HepG2 (cell line): ENCODE measurements around the gene KIAA1328. TPM values are rescaled to one million over a fixed set of nuclear protein-coding genes. Genes with fewer than 3 reads are reported as not detected.

Experiments used
- DNMT1 ChIP-seq: sonication (generic); formaldehyde crosslinking; IDR thresholded peaks from 2 replicates; pipeline ENCODE4 v1.5.1; 2020; ENCODE audit warnings: mild to moderate bottlenecking, missing genetic modification reagents
- FOXA3 ChIP-seq: IDR thresholded peaks from 2 replicates; pipeline ENCODE4 v1.6.1; 2016; ENCODE audit warnings: missing genetic modification reagents, missing compliant biosample characterization
- MAF1 ChIP-seq: sonication (generic); formaldehyde crosslinking; IDR thresholded peaks from 2 replicates; pipeline ENCODE4 v1.5.0; 2020; ENCODE audit warnings: missing genetic modification reagents, borderline replicate concordance
- MIXL1 ChIP-seq: IDR thresholded peaks from 2 replicates; pipeline ENCODE4 v1.6.1; 2016
- PCBP1 ChIP-seq: fragments of 200-400 bp; formaldehyde crosslinking; IDR thresholded peaks from 2 replicates; pipeline ENCODE4 v1.6.1; 2017; ENCODE audit warnings: mild to moderate bottlenecking, low read depth, low read length, borderline replicate concordance
- ZGPAT ChIP-seq: IDR thresholded peaks from 2 replicates; pipeline ENCODE4 v1.6.1; 2016; ENCODE audit warnings: mild to moderate bottlenecking
- ZNF768 ChIP-seq: sonication (generic); formaldehyde crosslinking; IDR thresholded peaks from 2 replicates; pipeline ENCODE4 v1.4.0; 2020; ENCODE audit warnings: missing genetic modification reagents
- polyA plus RNA-seq, 8 experiments: library from polyadenylated mRNA; depleted of rRNA in 3 of 8; stranded (reverse) in 7 of 8; unstranded in 1 of 8; fragments of >200 nt; fragmentation: Illumina TruSeq in 4 of 8; extraction: Trizol in 4 of 8; gene quantifications; 2 replicates each; pipeline versions ENCODE4 v1.2.1 to v1.2.3, GENCODE V29; 2011 to 2016; ENCODE audit warnings: low read depth in 4 of 8, missing spikeins in 1 of 8, mixed read lengths in 1 of 8; ENCODE audit not compliant: insufficient read depth in 1 of 8
- total RNA-seq, 5 experiments: library from RNA; depleted of rRNA; stranded (reverse); fragments of >200 nt; fragmentation: Illumina TruSeq; extraction: Trizol; gene quantifications; 2 replicates each; pipeline ENCODE4 v1.2.3, GENCODE V29; 2016; ENCODE audit warnings: low read depth in 1 of 5
- TF ChIP-seq, protein P1 (sequence below): IDR thresholded peaks from 2 replicates; pipeline ENCODE4 v1.4.0; 2020; ENCODE audit warnings: mild to moderate bottlenecking, missing genetic modification reagents

KIAA1328 gene
- total and polyA plus RNA-seq, 2 of the 13 experiments (the other 11 are each of a cell fraction or from before 2014, with no cell fraction given), result 4.1 to 6.0 TPM

GRCh38 chr18:37160038-37160820 is 331.3 kb downstream of the KIAA1328 start (continued):
- TF ChIP-seq, protein P1, sequence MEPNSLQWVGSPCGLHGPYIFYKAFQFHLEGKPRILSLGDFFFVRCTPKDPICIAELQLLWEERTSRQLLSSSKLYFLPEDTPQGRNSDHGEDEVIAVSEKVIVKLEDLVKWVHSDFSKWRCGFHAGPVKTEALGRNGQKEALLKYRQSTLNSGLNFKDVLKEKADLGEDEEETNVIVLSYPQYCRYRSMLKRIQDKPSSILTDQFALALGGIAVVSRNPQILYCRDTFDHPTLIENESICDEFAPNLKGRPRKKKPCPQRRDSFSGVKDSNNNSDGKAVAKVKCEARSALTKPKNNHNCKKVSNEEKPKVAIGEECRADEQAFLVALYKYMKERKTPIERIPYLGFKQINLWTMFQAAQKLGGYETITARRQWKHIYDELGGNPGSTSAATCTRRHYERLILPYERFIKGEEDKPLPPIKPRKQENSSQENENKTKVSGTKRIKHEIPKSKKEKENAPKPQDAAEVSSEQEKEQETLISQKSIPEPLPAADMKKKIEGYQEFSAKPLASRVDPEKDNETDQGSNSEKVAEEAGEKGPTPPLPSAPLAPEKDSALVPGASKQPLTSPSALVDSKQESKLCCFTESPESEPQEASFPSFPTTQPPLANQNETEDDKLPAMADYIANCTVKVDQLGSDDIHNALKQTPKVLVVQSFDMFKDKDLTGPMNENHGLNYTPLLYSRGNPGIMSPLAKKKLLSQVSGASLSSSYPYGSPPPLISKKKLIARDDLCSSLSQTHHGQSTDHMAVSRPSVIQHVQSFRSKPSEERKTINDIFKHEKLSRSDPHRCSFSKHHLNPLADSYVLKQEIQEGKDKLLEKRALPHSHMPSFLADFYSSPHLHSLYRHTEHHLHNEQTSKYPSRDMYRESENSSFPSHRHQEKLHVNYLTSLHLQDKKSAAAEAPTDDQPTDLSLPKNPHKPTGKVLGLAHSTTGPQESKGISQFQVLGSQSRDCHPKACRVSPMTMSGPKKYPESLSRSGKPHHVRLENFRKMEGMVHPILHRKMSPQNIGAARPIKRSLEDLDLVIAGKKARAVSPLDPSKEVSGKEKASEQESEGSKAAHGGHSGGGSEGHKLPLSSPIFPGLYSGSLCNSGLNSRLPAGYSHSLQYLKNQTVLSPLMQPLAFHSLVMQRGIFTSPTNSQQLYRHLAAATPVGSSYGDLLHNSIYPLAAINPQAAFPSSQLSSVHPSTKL (CRISPR knock-in tag), result peak; percentile 47
- TF ChIP-seq ZGPAT (CRISPR knock-in tag), result 0 out of 2 replicates have a peak, but pooled peaks have one; percentile 32
- TF ChIP-seq DNMT1 (CRISPR knock-in tag), result no peak
- no peak for TF ChIP-seq PCBP1
- no peak for TF ChIP-seq MAF1 (CRISPR knock-in tag)
- peak; percentile 42; the same call in 1 of the 2 replicates for TF ChIP-seq MIXL1
- TF ChIP-seq FOXA3 (CRISPR knock-in tag), result 0 out of 2 replicates have a peak, but pooled peaks have one; percentile 12
- no peak for TF ChIP-seq ZNF768
- TF ChIP-seq, all 625 proteins: peak for 14
